Activated CD8-positive, alpha-beta memory T cell treated with anti-CD3 and anti-CD28 coated beads for 48 hours (primary cell): Measurements from ENCODE around the gene STAT5A.

ENCODE experiments used
- DNase-seq, 3 experiments: peaks; one replicate each; pipeline ENCODE4 v3.0.0-alpha.2; 2020; ENCODE audit warnings: low read depth in 2 of 3, low spot score in 2 of 3

STAT5A gene

DNA sequence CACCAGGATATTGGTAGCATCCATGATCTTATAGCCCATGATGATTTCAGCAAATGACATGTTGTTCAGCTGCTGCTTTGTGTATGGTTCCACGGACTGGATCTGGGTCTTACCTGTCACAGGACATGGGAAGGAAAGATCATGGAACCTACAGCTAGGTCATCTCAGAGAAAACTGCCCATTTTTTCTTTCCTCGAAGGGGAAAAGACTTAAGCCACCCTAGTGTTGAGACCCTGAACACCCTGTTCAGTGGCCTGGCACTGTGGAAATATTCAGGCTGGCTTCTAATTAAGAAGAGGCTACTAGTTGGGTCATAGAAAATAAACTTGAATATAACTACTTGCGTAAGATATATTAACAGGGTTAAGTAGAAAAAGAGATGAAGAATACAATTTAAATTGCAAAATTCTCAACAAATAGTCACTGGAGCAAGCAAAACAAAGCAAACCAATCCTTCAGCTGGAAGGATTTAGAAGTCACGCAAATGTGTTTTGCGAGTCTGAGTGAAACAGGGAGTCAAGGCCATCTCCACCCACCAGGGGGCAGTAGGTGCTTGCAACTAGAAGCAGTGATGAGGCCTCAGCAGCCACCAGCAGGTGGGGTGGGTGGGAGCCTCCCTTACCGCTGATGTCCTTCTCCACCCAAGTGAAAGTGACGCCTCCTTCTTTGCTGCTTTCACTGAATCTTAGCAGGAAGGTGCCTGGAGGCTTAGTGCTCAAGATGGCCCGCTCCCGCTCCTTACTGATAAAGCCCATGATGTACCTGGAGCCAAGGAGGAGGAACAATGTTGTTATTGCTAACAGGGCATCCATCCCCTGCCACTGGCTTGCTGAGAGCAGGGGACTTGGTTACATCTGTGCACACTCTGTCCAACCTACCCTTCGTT is 34.3 kb downstream of the STAT5A start:
- DNase-seq = peak; percentile 71 to 90 (median 89)

DNA sequence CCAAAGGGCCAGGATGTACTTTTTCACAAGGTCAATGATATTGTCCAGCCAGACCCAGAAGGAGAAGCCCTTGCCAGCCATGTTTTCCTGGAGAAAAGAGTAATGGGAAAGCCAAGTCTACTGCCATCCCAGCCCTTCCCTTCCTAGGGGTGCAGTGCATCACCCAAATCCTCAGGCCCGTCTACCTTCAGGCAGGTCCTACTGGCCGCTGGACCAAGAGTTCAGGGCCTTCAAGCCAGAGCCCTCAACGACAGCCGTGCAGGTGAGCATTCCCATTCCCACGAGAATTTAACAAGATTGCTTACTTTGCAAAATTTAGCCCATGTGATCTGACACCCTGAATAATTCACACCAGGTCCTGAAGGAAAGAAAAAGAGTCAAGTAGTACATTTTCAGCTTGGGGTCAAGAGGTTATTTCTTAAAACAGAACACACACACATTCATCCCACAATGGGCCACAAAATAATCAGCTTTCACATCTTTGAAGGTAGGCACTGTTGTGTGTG is 35.0 kb downstream of the STAT5A start:
- no peak for DNase-seq

DNA sequence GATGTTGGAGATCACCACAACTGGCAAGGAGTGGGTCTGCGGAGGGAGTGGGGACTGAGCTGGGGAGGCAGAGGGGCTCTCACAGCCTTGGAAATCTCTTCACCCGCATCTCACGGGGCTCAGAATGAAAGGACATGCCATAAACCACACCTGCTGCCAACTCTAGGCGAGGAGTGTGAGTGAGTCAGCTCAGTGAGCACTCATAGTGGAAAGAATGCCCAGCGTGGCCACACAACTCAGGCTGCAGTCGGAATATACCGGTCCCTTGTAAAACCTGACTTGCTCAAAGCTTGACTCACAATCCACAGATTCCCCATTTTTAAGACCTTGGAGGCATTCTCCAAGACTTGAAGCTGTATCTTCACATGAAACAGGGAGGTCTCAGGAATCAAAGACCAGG is 36.7 kb downstream of the STAT5A start:
- no peak for DNase-seq

DNA sequence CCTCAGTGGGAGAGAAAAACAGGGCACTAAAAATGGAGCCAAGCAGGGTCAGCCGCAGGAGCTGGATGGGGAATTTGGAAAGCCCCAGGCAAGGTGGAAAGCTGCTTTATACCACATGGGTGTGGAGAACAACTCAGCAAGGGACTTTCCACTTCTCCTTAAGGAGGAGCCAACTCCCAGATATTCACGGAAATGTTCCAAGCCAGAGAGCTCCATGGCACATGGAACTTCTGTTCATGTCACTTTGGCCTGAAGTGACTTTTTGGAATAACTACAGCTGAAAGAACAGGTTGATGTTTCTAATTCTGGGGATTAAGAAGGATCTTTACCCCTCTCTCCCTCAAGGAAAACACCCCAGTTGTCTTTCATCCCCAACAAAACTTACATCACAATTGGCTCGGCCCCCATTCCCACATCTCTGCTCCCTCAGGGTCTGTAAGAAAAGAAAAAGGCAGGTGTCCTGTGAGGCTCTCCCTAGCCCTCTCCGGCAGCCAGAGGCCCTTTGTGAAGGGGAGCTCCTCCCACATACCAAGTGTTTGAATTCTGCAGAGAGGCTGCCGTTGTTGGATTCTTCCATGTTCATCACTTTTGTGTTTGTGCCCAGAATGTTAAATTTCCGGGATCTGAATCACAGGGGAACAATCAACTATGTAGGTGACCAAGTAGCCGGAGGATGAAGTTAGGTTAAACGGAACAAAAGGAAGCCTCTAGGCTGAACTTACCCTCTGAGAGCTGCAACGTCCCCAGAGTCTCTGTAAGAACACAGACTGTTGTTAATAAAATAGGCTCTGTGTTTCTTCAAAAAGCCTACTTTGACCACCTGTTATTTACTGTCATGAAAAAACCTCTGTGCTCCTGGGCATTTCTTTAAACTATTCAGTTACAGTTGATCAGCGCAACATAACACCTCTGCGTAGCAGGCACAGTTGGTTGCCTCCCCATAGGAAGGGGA is 41.0 kb downstream of the STAT5A start:
- no peak for DNase-seq

DNA sequence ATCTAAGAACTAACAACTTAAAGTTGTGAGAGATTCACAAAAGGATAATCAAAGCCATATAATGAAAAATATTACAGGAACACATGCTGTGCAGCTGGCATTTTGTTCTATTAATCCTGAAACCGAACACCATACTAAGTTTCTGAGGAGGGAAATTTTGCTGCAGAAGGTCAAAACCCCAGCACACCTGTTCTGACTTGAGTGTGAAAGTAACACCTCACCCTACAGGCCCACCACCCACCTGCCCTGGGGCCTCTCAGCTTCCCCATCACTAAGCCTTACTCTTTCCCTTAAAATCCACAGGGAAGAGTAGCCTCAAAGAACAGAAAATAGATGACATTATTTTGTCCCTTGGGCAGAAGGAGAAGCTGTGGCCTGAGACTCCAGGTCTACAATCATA is 44.8 kb downstream of the STAT5A start:
- no peak for DNase-seq

DNA sequence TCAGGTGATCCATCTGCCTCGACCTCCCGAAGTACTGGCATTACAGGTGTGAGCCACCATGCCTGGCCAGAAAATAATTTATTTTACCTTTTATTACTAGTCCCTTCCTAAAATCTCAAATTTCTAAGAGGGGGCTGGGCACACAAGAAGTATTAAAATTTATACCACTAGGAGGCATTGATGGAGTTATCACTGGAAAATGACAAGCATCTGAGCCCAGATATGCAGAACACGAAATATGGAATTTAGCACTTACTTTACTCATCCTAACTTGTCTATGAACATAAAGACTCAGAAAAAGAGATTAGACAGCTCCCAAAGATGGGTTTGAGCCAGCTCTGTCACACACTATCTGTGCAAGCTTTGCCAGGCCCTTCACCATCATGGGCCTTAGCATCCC is 46.4 kb downstream of the STAT5A start:
- DNase-seq = no peak

DNA sequence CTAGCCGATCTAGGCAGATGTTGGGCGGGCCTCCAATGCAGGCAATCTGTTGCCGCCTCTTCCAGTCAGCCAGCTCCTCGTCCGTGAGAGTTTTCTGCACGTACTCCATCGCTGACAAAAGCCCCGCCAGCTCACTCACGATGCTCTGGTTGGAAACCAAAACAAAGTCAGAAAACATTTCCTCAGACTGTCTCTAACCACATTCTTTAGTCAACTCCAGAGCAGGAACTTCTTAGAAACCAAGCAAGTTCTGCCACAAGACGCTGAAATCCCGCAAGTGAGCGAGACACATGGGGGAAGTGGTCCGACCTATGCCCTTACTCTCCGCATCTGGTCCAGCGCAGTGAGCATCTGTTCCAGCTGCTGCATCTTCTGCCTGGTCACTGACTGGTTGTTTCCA is 49.1 kb downstream of the STAT5A start:
- peak in 1 of 3 experiments; percentile 50 for DNase-seq

DNA sequence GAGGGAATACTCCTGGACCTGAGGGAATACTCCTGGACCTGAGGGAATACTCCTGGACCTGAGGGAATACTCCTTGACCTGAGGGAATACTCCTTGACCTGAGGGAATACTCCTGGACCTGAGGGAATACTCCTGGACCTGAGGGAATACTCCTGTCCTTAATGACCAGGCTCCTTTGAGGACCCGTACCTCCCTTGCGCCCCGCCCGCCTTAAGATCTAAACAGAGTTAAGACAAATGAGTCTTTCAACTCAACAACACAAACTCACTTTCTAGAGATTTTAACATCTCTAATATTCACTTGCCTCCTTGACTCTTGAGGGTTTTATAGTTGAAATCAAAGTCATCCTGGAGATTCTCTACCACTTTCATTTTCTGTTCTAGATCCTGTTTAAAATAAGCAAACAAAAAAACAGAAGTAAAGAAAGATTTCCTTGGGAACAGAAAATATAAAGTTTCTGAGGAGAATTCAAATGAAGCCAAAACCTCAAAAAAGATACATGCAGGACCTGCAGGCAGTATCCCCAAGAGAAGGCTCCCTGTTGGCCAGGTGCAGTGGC is 50.2 kb downstream of the STAT5A start:
- no peak for DNase-seq

DNA sequence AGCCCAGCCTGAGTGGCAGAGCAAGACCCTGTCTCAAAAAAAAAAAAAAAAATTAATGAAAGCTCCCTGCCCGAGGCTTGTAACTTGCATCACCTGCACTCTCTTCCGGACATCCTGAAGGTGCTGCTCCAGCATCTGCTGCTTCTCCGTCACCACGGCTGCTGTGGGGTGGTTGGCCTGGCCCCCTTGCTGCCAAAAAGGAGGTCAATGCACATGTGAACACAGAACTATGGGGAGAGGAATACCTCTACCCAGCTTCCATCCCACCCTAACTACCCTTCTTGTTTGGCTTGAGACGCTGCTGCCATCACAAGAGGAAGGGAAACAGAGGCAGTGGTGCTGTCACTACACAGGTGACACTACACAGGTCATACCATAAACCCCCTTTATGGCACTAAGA is 50.9 kb downstream of the STAT5A start:
- DNase-seq = no peak

DNA sequence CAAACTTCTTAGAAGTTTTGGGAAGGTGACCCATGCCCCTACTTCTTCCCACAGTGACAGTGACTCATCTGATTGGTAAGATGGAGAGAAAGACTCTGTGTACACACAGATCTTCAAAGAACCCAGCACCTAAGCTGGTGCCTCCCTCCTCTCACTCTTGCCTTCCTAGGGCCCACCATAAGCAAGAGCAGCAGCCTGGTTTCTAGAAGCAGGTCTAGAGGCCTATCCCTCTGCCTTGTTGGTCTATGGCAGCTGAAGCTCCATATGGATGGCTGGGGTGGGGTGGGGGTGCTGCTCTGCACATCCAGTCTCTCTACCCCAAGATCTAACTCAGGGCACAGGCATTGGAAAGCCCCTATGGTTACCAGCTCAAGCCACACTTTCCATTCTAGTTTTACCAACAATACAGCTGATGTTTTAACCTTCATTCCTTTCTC is 52.4 kb downstream of the STAT5A start:
- DNase-seq = peak in 2 of 3 experiments; percentile 27 to 40

DNA sequence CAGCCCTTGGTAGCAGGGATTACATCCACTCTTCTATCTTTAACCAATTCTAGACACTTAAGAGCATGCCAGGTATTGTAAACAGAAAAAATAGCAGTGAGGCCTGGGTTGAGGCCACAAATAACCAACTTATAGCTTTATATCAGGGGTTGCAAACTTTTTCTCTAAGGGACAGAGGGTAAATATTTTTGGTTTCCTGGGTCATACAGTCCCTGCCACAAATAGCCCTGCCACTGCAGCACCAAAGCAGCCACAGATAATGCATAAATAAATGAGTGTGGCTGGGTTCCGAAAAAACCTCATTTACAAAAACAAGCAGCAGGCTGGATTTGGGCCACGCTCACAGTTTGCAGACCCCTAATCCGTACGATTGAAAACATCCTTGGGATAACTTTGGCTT is 53.3 kb downstream of the STAT5A start:
- no peak for DNase-seq

DNA sequence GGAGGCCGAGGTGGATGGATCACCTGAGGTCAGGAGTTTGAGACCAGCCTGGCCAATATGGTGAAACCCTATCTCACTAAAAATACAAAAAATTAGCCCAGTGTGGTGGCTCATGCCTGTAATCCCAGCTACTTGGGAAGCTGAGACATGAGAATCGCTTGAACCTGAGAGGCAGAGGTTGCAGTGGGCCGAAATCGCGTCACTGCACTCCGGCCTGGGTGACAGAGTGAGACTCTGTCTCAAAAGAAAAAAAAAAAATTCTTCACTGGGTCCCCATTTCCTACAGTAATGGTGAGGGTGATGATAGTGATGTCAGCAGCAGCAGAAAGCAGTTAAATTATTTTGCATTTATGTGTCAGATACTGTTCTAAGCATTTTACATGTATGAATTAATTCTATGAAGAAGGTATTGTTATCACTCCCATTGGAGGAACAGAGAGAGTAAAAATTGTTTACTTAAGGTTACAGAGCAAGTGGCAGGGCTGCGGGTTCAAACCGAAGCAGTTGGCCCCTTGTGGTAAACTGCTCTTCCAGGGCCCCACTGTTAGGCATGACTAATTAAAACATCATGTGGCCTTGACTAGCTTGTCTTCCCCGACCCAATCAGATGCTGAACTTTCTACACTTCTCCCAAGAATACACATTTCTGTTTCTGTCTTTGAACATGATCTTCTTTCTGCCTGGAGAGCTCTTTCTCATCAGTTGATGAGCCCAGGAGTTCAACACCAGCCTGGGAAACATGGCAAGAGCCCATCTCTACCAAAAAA is 54.1 kb downstream of the STAT5A start:
- no peak for DNase-seq

DNA sequence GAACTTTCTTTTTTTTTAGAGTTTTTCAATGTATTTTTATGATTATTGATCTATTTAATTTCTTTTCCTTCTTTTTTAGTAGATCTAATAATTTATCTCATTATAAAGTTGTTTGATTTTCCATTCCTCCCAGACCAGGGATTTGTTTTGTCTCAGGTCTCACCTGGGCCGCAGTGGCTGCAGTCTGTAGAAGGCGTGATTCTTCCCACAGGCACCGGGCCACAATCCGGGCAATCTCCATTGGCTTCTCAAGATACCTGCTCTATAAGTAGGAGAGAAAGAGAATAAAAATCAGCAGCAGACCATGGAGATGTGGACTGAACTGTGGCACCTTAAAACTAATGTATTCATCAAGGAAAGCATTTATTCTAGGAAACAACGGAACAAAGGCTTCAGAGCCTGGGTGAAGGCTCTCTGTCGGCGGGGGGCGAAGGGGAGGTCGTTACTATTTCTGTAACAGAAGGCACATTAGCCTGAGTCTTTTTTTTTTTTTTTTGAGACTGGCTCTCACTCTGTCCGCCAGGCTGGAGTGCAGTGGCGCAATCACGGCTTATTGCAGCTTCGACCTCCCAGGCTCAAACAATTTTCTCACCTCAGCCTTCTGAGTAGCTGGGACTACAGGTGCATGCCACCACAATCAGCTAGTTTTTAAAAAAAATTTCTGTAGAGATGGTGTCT is 57.2 kb downstream of the STAT5A start:
- no peak for DNase-seq

DNA sequence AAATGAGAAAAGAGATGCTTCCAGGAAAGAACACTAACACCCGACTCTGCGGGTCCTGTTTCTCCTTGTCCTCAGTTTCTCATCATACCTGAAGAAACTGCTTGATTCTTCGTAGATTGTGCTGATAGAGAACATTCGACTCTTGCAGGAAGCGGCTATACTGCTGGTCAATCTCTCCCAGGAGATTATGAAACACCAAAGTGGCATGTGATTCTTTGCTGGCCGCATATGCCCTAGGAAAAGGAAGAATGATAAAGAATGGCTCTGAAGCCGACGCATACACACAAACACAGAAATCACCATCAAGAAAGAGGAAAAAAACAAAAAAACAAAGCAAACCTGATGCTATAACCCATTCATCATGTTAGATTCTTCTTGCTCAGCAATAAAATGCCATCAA is 58.2 kb downstream of the STAT5A start:
- DNase-seq = no peak

DNA sequence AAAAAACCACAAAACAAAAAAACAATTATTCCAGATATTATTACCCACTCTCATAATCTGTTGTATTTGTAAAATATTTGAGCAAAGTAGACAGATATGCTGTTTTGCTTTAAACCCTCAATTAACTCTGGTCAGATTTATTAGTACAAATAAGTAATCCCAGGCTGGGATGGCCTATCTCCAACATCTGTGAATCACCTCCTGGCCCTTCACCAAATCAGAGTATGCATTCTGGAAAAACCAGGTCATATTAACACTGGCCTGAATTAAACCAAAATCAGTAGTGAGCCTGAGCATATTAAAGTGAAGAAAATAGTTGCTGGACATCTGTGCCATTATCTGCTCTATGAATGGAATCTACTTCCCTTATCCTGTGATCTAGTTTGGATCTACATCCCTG is 58.9 kb downstream of the STAT5A start:
- DNase-seq = no peak

DNA sequence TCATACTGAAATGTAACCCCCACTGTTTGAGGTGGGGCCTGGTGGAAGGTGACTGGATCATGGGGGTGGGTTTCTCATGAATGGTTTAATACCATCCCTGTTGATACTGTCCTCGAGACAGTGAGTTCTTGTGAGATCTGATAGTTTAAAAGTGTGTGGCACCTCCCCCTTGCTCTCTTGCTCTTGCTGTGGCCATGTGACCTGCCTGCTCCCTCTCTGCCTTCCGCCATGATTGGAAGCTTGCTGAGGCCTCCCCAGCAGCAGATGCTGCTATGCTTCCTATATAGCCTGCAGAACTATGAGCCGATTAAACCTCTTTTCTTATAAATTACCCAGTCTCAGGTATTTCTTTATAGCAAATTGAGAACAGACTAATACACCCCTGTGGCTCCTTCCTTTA is 59.3 kb downstream of the STAT5A start:
- no peak for DNase-seq

DNA sequence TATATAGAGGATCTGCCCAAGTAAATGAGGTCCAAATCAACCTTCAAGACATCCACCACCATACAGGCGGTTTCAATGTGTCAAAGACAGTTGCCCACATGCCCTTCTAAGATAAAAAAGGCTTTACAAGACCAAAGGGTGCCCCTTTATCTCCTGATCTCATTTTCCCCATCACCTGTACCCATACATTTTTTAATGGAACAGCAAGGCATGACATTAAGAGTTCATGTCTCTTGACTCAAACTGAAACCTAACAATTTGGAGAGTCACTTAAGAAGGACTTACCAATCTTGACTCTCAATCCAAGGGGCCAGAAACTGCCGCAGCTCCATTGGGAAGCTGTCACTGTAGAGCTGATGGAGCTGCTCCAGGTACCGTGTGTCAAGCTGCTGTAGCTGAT is 59.8 kb downstream of the STAT5A start:
- DNase-seq = no peak

DNA sequence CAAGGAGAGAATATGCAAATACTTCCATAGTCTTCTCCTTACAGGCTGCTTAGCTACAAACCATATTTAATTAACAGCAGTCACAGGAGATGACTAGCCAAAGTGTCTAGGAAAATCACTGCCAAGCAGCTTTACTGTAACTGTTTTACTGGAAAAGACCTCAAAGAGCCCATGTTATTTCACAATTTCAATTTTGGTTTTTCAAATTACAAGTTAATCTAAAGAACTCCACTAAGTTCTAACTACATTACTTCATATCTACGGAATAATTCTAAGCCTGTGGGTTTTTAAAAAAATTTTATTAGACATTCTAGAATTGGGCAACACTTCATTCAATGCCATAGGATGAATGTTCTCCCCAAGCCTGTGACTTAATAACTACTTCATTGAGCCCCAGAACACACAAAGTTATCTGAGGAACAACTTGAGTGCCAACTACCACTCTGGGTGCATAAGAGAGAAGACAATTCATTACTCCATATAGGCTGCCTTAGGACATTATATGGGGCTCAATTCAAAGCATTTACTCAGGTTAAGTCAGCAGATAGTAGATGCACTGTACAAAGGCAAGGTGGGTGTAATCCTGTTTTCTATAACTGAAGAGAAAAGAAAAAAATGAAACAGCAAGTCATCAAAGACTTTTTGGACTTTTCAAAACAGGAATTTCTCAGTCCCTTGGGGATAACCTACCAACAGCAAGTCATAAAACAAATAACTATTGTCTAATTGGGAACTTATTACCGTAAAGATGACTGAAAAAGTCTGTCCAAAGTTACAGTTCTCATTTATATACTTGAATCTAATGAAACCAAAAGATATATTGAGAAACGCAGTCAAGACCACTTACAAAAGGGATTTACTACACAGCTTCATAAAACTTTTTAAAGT is 66.9 kb downstream of the STAT5A start:
- DNase-seq = no peak

DNA sequence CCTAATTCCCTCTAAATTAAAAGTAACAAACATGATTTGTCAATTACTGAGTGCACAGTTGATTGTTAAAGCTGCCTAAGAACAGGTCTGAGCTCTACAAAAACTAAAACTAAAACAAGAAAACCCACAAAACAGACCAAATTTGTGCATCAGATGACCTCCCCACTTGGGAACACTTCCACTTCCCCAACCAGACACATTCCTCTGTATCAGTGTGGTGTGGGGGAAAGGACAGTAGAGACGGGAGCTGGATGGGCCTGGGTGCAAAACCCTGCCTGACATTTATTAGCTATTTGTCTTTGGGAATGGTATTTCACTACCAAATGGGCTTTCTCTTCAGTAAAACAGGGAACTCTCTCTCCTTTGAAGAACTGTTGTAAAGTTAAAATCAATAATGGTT is 70.1 kb downstream of the STAT5A start:
- DNase-seq = no peak
